Endothelial cell of umbilical vein (primary cell): ENCODE data around the gene NELFE. TPM values are rescaled to one million over a fixed set of nuclear protein-coding genes. Genes with fewer than 3 reads are reported as not detected.

ENCODE experiments used
- BruUV-seq: library from RNA; stranded (reverse); fragments of 400-500 nt; replicated peaks from 2 replicates; lab custom pipeline; 2021; lab: Mats Ljungman, UMichigan
- CTCF ChIA-PET: fragments of 300-600, 350-600 bp; sonication (Branson Sonifier 250); formaldehyde crosslinking; loops from one replicate; lab custom pipeline; 2021; ENCODE audit warnings: antibody characterized with exemption, inconsistent platforms; lab: Charles Lee
- POLR2A ChIA-PET: fragments of 300-600, 350-600 bp; sonication (Branson Sonifier 250); formaldehyde crosslinking; loops from one replicate; lab custom pipeline; 2021; ENCODE audit warnings: antibody characterized with exemption, inconsistent platforms; lab: Charles Lee
- DNase-seq: peaks from one replicate; pipeline ENCODE4 v3.0.0-alpha.2; 2011; ENCODE audit warnings: low read depth, low spot score
- FAIRE-seq: peaks from 2 replicates; lab custom pipeline; 2011; peaks lifted over from hg19 to GRCh38; lab: Jason Lieb, UNC
- H2AFZ ChIP-seq: 2 replicates; pipeline ENCODE4 v1.6.0; 2012; ENCODE audit warnings: low read depth, low read length, control low read depth, inconsistent platforms
- H3K27ac ChIP-seq: 2 replicates; pipeline ENCODE4 v1.5.1; 2011; ENCODE audit warnings: low read depth, mild to moderate bottlenecking, control low read depth, low read length, moderate library complexity; ENCODE audit not compliant: insufficient read depth
- H3K27me3 ChIP-seq, 2 experiments: 2 replicates each; pipeline versions ENCODE4 v1.6.0 to v1.6.1; 2011; ENCODE audit warnings: low read length in 2 of 2, mixed read lengths in 1 of 2; ENCODE audit not compliant: control insufficient read depth in 2 of 2, insufficient read depth in 2 of 2
- H3K36me3 ChIP-seq, 2 experiments: 2 replicates in 1 of 2; 3 replicates in 1 of 2; pipeline ENCODE4 v1.5.1; 2011; ENCODE audit warnings: low read length in 2 of 2, mild to moderate bottlenecking in 1 of 2, moderate library complexity in 1 of 2; ENCODE audit not compliant: control insufficient read depth in 2 of 2, insufficient read depth in 2 of 2; ENCODE audit errors: extremely low read depth in 1 of 2
- H3K4me1 ChIP-seq: 3 replicates; pipeline ENCODE4 v1.5.1; 2011; ENCODE audit warnings: mild to moderate bottlenecking, low read length; ENCODE audit not compliant: control insufficient read depth, insufficient read depth; ENCODE audit errors: extremely low read depth
- H3K4me2 ChIP-seq: 2 replicates; pipeline ENCODE4 v1.6.1; 2011; ENCODE audit warnings: low read length, control low read depth, mixed read lengths; ENCODE audit not compliant: insufficient read depth
- H3K4me3 ChIP-seq, 3 experiments: fragments of 200-600 bp in 1 of 3; sonication (generic), shearing (Covaris generic) in 1 of 3; replicated peaks in 1 of 3; 2 replicates each; pipeline ENCODE4 v1.5.1; 2011 to 2016; ENCODE audit warnings: control low read depth in 3 of 3, low read length in 3 of 3, mild to moderate bottlenecking in 2 of 3, inconsistent platforms in 1 of 3, low read depth in 1 of 3, moderate library complexity in 1 of 3; ENCODE audit not compliant: insufficient read depth in 1 of 3
- H3K79me2 ChIP-seq: 2 replicates; pipeline ENCODE4 v1.6.0; 2012; ENCODE audit warnings: low read length, inconsistent platforms; ENCODE audit not compliant: control insufficient read depth, insufficient read depth
- H3K9ac ChIP-seq: replicated peaks from 2 replicates; pipeline ENCODE3; 2011; ENCODE audit warnings: low read length, control low read depth; ENCODE audit not compliant: insufficient read depth; ENCODE audit errors: extremely low read depth
- H3K9me1 ChIP-seq: replicated peaks from 3 replicates; pipeline ENCODE4 v1.6.0; 2011; ENCODE audit warnings: mild to moderate bottlenecking, low read length; ENCODE audit not compliant: control insufficient read depth, insufficient read depth; ENCODE audit errors: extremely low read depth
- H3K9me3 ChIP-seq: replicated peaks from 2 replicates; pipeline ENCODE4 v1.5.1; 2012; ENCODE audit warnings: low read length, inconsistent platforms; ENCODE audit not compliant: control insufficient read depth, insufficient read depth
- H4K20me1 ChIP-seq: replicated peaks from 2 replicates; pipeline ENCODE3; 2011; ENCODE audit warnings: mild to moderate bottlenecking, low read length; ENCODE audit not compliant: control insufficient read depth, insufficient read depth; ENCODE audit errors: extremely low read depth
- EZH2 ChIP-seq: IDR thresholded peaks from 2 replicates; pipeline ENCODE4 v1.6.1; 2012; ENCODE audit warnings: borderline replicate concordance, low read depth, mild to moderate bottlenecking, moderate library complexity, low read length, inconsistent platforms; ENCODE audit not compliant: severe bottlenecking
- FOS ChIP-seq: IDR thresholded peaks from 2 replicates; pipeline ENCODE4 v1.6.1; 2011; ENCODE audit warnings: mild to moderate bottlenecking, low read length, moderate library complexity, borderline replicate concordance; ENCODE audit not compliant: insufficient read depth
- GATA2 ChIP-seq: IDR thresholded peaks from 2 replicates; pipeline ENCODE4 v1.7.0; 2011; ENCODE audit warnings: low read depth, mild to moderate bottlenecking, moderate library complexity, mixed read lengths, low read length; ENCODE audit not compliant: insufficient read length, insufficient read depth
- JUN ChIP-seq: IDR thresholded peaks from 2 replicates; pipeline ENCODE4 v1.6.1; 2011; ENCODE audit warnings: borderline replicate concordance, low read depth; ENCODE audit not compliant: insufficient read length, insufficient read depth
- MYC ChIP-seq: IDR thresholded peaks from one replicate; pipeline ENCODE4 v1.6.1; 2011; ENCODE audit warnings: mild to moderate bottlenecking, low read depth, low read length
- POLR2A ChIP-seq: IDR thresholded peaks from 2 replicates; pipeline ENCODE4 v1.6.1; 2012; ENCODE audit warnings: low read depth, mild to moderate bottlenecking, control low read depth, low read length
- POLR2AphosphoS5 ChIP-seq: IDR thresholded peaks from 2 replicates; pipeline ENCODE4 v1.6.1; 2012; ENCODE audit warnings: low read depth, mild to moderate bottlenecking, control low read depth, low read length, moderate library complexity; ENCODE audit not compliant: insufficient read depth
- dilution Hi-C: fragments of 300-500 bp; cut with MboI; formaldehyde crosslinking; loops from one replicate; pipeline ENCODE4 v1.15.0; 2019; ENCODE audit warnings: low sequenced_read_pairs; ENCODE audit not compliant: extremely low pct_ligation_motif_present
- intact Hi-C: fragments of 100-400 bp; cut with micrococcal nuclease; formaldehyde crosslinking; loops from one replicate; pipeline ENCODE4 v1.10.0; 2022
- polyA plus RNA-seq, 4 experiments: library from polyadenylated mRNA; depleted of rRNA in 3 of 4; stranded (reverse) in 3 of 4; unstranded in 1 of 4; fragments of >200 nt; gene quantifications; 2 replicates each; pipeline versions ENCODE4 v1.2.1 to v1.2.3, GENCODE V29; 2011 to 2012; ENCODE audit warnings: missing spikeins in 1 of 4
- total RNA-seq: library from RNA; stranded (reverse); gene quantifications from 2 replicates; pipeline ENCODE4 v1.2.3, GENCODE V29; 2021
- TF ChIP-seq, protein P1 (sequence below), 2 donors: IDR thresholded peaks; 1 replicate in 1 of 2; 2 replicates in 1 of 2; pipeline ENCODE4 v1.5.1; 2011; ENCODE audit warnings: low read length in 2 of 2, mild to moderate bottlenecking in 2 of 2, moderate library complexity in 2 of 2, control low read depth in 1 of 2, inconsistent platforms in 1 of 2, low read depth in 1 of 2; ENCODE audit not compliant: insufficient read depth in 1 of 2; ENCODE audit errors: extremely low read depth in 1 of 2
- TF ChIP-seq, protein P2 (sequence below): IDR thresholded peaks from 2 replicates; pipeline ENCODE4 v1.6.1; 2011; ENCODE audit not compliant: insufficient read depth, insufficient read length

The NELFE gene
- total and polyA plus RNA-seq, 2 donors (not counting 3 experiments of a cell fraction or from before 2014, with no cell fraction given) = 55.8 to 68.5 TPM

DNA sequence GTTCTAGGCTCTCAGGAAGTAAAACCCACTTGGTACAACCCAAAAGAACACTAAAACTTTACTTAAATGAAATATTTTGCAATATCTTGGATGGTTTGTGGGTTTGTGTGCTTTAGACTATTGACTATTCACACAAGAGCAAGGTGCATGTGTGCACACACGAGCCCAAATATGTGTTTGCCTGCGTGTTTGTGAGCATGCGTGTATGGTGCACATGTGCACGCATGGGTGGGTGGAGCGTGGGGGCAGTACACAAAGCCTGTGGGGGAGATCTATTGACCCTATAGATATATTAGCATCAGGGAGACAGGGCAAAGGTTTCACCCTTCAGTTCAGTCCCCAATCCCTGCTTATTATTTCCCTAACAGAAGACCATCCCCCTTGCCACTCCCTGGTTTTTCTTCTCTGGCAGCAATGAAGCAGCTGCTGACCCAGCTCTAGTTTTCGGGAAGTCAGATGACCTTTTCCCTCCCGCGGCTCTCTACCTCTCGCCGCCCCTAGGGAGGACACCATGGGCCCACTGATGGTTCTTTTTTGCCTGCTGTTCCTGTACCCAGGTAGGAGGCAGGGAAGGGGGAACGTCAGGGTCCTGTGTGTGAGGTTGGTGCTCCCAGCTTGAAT, 31.4 kb downstream of the NELFE start, which contains the start of gene C2:
Gene C2, plus strand, starts transcription at position 476 of the 621 bp plus-strand sequence. Its CDS starts 36 bp downstream, at position 512.
- Histone ChIP-seq H4K20me1 (no peaks in the 10 kb centered on the region), H2AFZ (no peak within 1 kb of the TSS), H3K4me1 (no peaks in the 10 kb centered on the region), H3K4me2 (no peak within 1 kb of the TSS), H3K79me2 (no peaks in the 10 kb centered on the region), H3K4me3 (no peak within 1 kb of the TSS), H3K36me3 (no peaks in the 10 kb centered on the region), H3K9me3 (no peaks in the 10 kb centered on the region), H3K9ac (no peak within 1 kb of the TSS), H3K9me1 (no peaks in the 10 kb centered on the region), H3K27ac (no peak within 1 kb of the TSS), H3K27me3 (peaks cover 9 to 13% of the 10 kb centered on the region in 2 experiments)
- POLR2A ChIA-PET = no interaction called here
- intact Hi-C loops = no loop called here
- no TSS peak for BruUV-seq
- FAIRE-seq (no peak), DNase-seq (no peak)
- CTCF ChIA-PET = interaction anchor here (1.0 kb wide), 1 partner anchor 25 kb away, joined by 4 read pairs; no protein-coding TSS in a partner anchor
- TF ChIP-seq POLR2A (no peak), POLR2AphosphoS5 (no peak), GATA2 (no peak), MYC (no peak), EZH2 (no peak), JUN (no peak), FOS (no peak)
- TF ChIP-seq, protein P1, sequence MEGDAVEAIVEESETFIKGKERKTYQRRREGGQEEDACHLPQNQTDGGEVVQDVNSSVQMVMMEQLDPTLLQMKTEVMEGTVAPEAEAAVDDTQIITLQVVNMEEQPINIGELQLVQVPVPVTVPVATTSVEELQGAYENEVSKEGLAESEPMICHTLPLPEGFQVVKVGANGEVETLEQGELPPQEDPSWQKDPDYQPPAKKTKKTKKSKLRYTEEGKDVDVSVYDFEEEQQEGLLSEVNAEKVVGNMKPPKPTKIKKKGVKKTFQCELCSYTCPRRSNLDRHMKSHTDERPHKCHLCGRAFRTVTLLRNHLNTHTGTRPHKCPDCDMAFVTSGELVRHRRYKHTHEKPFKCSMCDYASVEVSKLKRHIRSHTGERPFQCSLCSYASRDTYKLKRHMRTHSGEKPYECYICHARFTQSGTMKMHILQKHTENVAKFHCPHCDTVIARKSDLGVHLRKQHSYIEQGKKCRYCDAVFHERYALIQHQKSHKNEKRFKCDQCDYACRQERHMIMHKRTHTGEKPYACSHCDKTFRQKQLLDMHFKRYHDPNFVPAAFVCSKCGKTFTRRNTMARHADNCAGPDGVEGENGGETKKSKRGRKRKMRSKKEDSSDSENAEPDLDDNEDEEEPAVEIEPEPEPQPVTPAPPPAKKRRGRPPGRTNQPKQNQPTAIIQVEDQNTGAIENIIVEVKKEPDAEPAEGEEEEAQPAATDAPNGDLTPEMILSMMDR (IDR thresholded peaks at IDR 0.05; ENCODE audit: extremely low read depth in 1 of 2, insufficient read depth in 1 of 2, low read depth in 1 of 2, low read length in 2 of 2) = no peak
- TF ChIP-seq, protein P2, sequence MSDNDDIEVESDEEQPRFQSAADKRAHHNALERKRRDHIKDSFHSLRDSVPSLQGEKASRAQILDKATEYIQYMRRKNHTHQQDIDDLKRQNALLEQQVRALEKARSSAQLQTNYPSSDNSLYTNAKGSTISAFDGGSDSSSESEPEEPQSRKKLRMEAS = no peak
- dilution Hi-C loops = no loop called here
